ENCODE data around the gene REEP3.

REEP3 gene

DNA sequence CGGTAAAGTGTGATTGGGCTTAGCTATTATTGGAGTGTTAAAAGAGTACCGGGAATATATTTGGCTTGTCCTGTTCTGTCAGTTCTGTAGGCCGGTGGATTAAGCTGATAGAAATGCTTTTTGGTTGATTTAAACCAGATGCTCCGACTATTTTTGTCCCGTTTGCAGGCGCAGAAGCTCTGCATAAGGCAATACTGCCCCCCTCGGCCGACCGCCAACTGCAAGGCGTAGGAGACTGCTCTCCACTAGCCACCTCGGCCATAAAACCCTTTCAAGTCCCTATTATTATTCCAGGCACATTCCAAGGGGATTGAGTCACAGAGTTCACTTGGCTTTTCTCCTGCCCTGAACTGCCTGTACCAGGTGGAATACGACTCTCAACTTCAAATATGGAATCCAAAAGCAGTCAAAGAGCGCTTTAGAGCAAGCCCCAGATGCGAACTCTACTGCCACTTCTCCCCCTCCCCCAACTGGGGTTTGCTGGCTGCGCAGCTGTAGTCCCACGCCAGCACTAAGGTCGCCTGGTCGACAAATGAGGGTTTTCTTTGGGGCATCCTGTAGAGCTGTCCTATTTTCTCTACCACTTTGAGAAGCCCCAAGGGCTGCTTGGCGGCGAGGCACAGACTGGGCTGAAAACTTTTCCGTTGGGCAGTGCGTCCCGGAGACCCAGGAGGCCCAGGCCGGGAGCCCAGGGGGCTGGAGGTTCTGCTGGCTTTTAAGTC lies 108.3 kb downstream of the REEP3 start:
- TF ChIP-seq, protein P1, sequence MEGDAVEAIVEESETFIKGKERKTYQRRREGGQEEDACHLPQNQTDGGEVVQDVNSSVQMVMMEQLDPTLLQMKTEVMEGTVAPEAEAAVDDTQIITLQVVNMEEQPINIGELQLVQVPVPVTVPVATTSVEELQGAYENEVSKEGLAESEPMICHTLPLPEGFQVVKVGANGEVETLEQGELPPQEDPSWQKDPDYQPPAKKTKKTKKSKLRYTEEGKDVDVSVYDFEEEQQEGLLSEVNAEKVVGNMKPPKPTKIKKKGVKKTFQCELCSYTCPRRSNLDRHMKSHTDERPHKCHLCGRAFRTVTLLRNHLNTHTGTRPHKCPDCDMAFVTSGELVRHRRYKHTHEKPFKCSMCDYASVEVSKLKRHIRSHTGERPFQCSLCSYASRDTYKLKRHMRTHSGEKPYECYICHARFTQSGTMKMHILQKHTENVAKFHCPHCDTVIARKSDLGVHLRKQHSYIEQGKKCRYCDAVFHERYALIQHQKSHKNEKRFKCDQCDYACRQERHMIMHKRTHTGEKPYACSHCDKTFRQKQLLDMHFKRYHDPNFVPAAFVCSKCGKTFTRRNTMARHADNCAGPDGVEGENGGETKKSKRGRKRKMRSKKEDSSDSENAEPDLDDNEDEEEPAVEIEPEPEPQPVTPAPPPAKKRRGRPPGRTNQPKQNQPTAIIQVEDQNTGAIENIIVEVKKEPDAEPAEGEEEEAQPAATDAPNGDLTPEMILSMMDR (IDR thresholded peaks at IDR 0.05): peak; percentile 90
- Histone ChIP-seq H3K4me3 (ENCODE audit: low read depth, low read length) (peak overlapping the region; percentile 79), H3K4me2 (ENCODE audit: low read length) (peak overlapping the region; percentile 88), H3K79me2 (no peaks in the 10 kb centered on the region), H3K27me3 (ENCODE audit: control insufficient read depth, insufficient read depth, low read length) (no peaks in the 10 kb centered on the region), H3K27ac (peak overlapping the region; percentile 95), H3K36me3 (ENCODE audit: control insufficient read depth, insufficient read depth, low read length) (no peaks in the 10 kb centered on the region), H3K9me3 (ENCODE audit: control insufficient read depth, low read length) (no peaks in the 10 kb centered on the region), H2AFZ (peak overlapping the region; percentile 87), H3K4me1 (peaks cover 35% of the 10 kb centered on the region), H3K9ac (peak overlapping the region; percentile 40)

DNA sequence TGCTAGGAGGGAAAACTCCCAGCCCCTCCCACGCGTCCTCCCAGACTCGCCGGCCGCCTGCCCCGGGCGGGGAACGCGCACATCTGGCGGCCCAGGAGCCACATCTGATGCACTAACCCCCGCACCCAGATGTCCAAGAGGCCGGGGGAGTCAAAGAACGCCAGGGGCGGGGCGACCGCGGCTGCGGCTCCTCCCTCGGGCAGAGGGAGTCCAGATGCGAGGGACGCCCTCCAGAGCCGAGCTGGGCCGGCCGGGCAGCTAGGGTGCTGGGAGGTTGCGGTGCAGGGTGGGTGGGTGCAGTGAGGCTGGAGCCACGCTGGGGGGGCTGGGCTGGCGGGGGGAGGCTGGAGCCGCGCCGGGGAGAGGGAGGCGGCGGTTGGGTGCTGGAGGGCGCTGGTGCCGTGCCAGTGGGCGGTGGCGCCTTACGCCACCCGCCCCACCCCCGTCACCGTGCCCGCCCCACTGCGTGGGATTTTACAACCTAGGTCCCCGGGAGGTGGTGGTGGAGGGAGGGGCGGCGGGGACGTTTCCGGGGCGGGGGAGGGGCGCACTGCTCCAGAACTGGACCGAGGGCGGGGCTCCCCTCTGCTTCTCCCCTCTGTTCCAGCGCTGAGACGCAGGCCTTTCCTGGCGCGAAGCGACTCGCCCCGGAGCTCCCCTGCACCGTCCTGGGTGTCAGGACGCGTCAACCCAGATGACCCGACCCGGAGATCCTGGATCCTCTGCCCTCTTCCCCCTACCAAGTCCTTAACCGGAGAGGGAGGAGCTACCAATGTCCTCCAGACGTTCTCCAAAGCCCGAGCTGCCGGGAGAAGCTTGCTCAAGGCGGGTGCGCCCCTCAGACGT lies 109.1 kb downstream of the REEP3 start:
- TF ChIP-seq, protein P1 (IDR thresholded peaks at IDR 0.05): no peak

DNA sequence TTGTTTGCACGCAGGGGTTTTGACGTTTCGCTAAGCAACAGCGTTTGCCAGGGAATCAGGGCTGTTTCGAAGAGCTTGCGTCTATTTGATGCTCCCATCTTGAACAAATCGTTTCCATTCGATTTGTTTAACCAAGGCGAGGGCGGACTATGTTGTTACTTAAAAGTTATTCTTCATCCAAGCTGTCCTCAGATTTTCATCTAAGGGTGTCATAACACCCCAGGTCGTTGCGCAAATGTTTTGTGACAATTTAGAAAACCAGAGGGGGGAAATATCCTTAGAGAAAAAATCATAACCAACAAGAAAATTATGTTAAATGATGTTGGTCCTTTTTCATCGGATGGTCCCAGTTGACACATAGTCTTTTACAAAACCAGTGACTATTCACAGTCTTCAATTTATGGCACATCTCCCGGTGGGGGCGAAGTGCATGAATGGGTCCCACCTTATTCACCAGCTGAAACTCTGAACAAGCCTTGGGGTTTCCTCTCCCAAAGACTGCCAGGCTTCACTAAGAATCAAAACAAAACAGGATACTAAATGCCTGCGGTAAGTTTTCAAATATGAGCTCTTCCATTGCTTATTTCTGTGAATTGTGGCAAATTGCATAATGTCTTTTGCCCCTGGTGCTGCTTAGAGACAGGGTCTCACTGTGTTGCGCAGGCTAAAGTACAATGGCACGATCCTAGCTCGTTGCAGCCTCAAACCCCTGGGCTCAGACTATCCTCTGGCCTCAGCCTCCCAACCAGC lies 109.9 kb downstream of the REEP3 start:
- peak overlapping the region; percentile 95 for H3K27ac ChIP-seq
- H3K4me3 ChIP-seq (ENCODE audit: low read depth, low read length): peak overlapping the region; percentile 79
- H3K36me3 ChIP-seq (ENCODE audit: control insufficient read depth, insufficient read depth, low read length): no peaks in the 10 kb centered on the region
- peak overlapping the region; percentile 88 for H3K4me2 ChIP-seq (ENCODE audit: low read length)
- H3K9me3 ChIP-seq (ENCODE audit: control insufficient read depth, low read length): no peaks in the 10 kb centered on the region
- H3K79me2 ChIP-seq: no peaks in the 10 kb centered on the region
- peak overlapping the region; percentile 87 for H2AFZ ChIP-seq
- TF ChIP-seq, protein P1 (IDR thresholded peaks at IDR 0.05): no peak
- peaks cover 24% of the 10 kb centered on the region for H3K4me1 ChIP-seq
- H3K9ac ChIP-seq: peak overlapping the region; percentile 79
- H3K27me3 ChIP-seq (ENCODE audit: control insufficient read depth, insufficient read depth, low read length): no peaks in the 10 kb centered on the region

More for the DNA sequence above, 109.1 kb downstream of the REEP3 start:
- Histone ChIP-seq H3K79me2 (no peaks in the 10 kb centered on the region), H3K9ac (peak overlapping the region; percentile 79), H3K27ac (peak overlapping the region; percentile 95), H3K36me3 (ENCODE audit: control insufficient read depth, insufficient read depth, low read length) (no peaks in the 10 kb centered on the region), H3K4me3 (ENCODE audit: low read depth, low read length) (peak overlapping the region; percentile 79), H3K4me1 (peaks cover 32% of the 10 kb centered on the region), H3K27me3 (ENCODE audit: control insufficient read depth, insufficient read depth, low read length) (no peaks in the 10 kb centered on the region), H3K4me2 (ENCODE audit: low read length) (peak overlapping the region; percentile 88), H3K9me3 (ENCODE audit: control insufficient read depth, low read length) (no peaks in the 10 kb centered on the region), H2AFZ (peak overlapping the region; percentile 87)

DNA sequence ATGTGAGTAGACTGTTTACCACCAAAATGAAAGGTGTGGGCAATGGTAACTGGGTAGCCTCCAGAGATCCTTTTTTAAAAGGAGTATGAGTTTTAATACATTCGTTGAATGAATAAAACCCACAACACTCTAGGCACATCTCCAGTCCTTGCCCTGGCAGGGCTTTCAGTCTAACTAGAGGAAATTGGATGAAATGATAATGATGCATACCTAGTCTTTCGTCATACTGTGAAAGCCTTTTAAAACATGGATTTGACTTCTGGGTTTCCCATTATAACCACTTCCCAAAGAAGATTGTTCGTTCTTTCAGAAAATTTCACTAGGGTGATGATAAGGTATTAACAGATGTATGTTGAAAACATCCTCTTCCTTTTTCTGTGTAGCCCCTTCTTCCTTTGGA lies 110.8 kb downstream of the REEP3 start:
- H3K9ac ChIP-seq: no peak overlapping the region
- no peak overlapping the region for H3K4me2 ChIP-seq (ENCODE audit: low read length)
- H3K27me3 ChIP-seq (ENCODE audit: control insufficient read depth, insufficient read depth, low read length): no peaks in the 10 kb centered on the region
- no peaks in the 10 kb centered on the region for H3K79me2 ChIP-seq
- peak overlapping the region; percentile 95 for H3K27ac ChIP-seq
- peak overlapping the region; percentile 12 for H2AFZ ChIP-seq
- H3K4me1 ChIP-seq: peaks cover 21% of the 10 kb centered on the region
- TF ChIP-seq, protein P1 (IDR thresholded peaks at IDR 0.05): no peak
- no peaks in the 10 kb centered on the region for H3K9me3 ChIP-seq (ENCODE audit: control insufficient read depth, low read length)
- H3K36me3 ChIP-seq (ENCODE audit: control insufficient read depth, insufficient read depth, low read length): no peaks in the 10 kb centered on the region
- no peak overlapping the region for H3K4me3 ChIP-seq (ENCODE audit: low read depth, low read length)

Data from parathyroid adenoma (tissue), 2 donors.